Measurements from ENCODE around the gene BCKDK. TPM values are rescaled to one million over a fixed set of nuclear protein-coding genes. Genes with fewer than 3 reads are reported as not detected.

Gene BCKDK
- polyA plus RNA-seq, 1 donor (not counting 4 experiments of a cell fraction or from before 2014, with no cell fraction given), result 19.9 TPM

GRCh38 chr16:31130899-31131298 lies 22.7 kb downstream of the BCKDK start:
- H3K4me1 ChIP-seq (ENCODE audit: control insufficient read depth, extremely low read depth, insufficient read depth, low read length), result peaks cover 47% of the 10 kb centered on the region

GRCh38 chr16:31131416-31131815 lies 23.2 kb downstream of the BCKDK start:
- peak overlapping the region; percentile 49 for H3K27ac ChIP-seq (ENCODE audit: control insufficient read depth, insufficient read depth, low read length)
- H4K20me1 ChIP-seq (ENCODE audit: control insufficient read depth, extremely low read depth, insufficient read depth, low read length), result peaks cover 3% of the 10 kb centered on the region
- H3K4me2 ChIP-seq (ENCODE audit: control insufficient read depth, extremely low read depth, insufficient read depth, low read depth, low read length), result peak overlapping the region; percentile 54
- DNase-seq (ENCODE audit: low read depth, low spot score) (no peak), FAIRE-seq (no peak)
- peak overlapping the region; percentile 54 for H3K9ac ChIP-seq (ENCODE audit: control insufficient read depth, extremely low read depth, insufficient read depth, low read length)
- H3K9me3 ChIP-seq (ENCODE audit: control insufficient read depth, low read depth, low read length), result no peaks in the 10 kb centered on the region
- no peak overlapping the region for H2AFZ ChIP-seq (ENCODE audit: control insufficient read depth, low read length)
- H3K4me1 ChIP-seq (ENCODE audit: control insufficient read depth, extremely low read depth, insufficient read depth, low read length), result peaks cover 51% of the 10 kb centered on the region
- dilution Hi-C loops (cut with MboI; ENCODE audit: extremely low pct_ligation_motif_present, low sequenced_read_pairs), result no loop called here
- H3K9me1 ChIP-seq (ENCODE audit: control insufficient read depth, extremely low read depth, insufficient read depth, low read length), result peaks cover 7% of the 10 kb centered on the region
- TF ChIP-seq EZH2 (IDR thresholded peaks at IDR 0.05; ENCODE audit: low read length), result no peak
- TF ChIP-seq CTCF (optimal IDR thresholded peaks at IDR 0.05 in 1 of 3, IDR thresholded peaks at IDR 0.05 in 1 of 3, conservative IDR thresholded peaks at IDR 0.05 in 1 of 3; ENCODE audit: extremely low read depth in 1 of 3, insufficient read depth in 2 of 3, low read length in 3 of 3), result no peak
- H3K4me3 ChIP-seq (ENCODE audit: control insufficient read depth in 2 of 3, extremely low read depth in 1 of 3, insufficient read depth in 2 of 3, low read depth in 1 of 3, low read length in 3 of 3), result peak overlapping the region in 1 of 3 experiments; percentile 26
- peaks cover 29% of the 10 kb centered on the region for H3K79me2 ChIP-seq (ENCODE audit: control insufficient read depth, insufficient read depth, low read length)
- no peaks in the 10 kb centered on the region for H3K27me3 ChIP-seq (ENCODE audit: control insufficient read depth, extremely low read depth, insufficient read depth, low read length)
- peaks cover 12 to 35% of the 10 kb centered on the region in 2 experiments for H3K36me3 ChIP-seq (ENCODE audit: control insufficient read depth in 2 of 2, extremely low read depth in 1 of 2, insufficient read depth in 2 of 2, low read length in 2 of 2)

More at GRCh38 chr16:31130899-31131298, 22.7 kb downstream of the BCKDK start:
- FAIRE-seq (peak; percentile 85), DNase-seq (ENCODE audit: low read depth, low spot score) (no peak)
- H3K9me3 ChIP-seq (ENCODE audit: control insufficient read depth, low read depth, low read length), result no peaks in the 10 kb centered on the region
- peaks cover 12 to 35% of the 10 kb centered on the region in 2 experiments for H3K36me3 ChIP-seq (ENCODE audit: control insufficient read depth in 2 of 2, extremely low read depth in 1 of 2, insufficient read depth in 2 of 2, low read length in 2 of 2)
- H3K9me1 ChIP-seq (ENCODE audit: control insufficient read depth, extremely low read depth, insufficient read depth, low read length), result peaks cover 7% of the 10 kb centered on the region
- H3K4me3 ChIP-seq (ENCODE audit: control insufficient read depth in 2 of 3, extremely low read depth in 1 of 3, insufficient read depth in 2 of 3, low read depth in 1 of 3, low read length in 3 of 3), result peak overlapping the region in 1 of 3 experiments; percentile 12
- peak overlapping the region; percentile 54 for H3K4me2 ChIP-seq (ENCODE audit: control insufficient read depth, extremely low read depth, insufficient read depth, low read depth, low read length)
- H4K20me1 ChIP-seq (ENCODE audit: control insufficient read depth, extremely low read depth, insufficient read depth, low read length), result peaks cover 3% of the 10 kb centered on the region
- TF ChIP-seq CTCF (optimal IDR thresholded peaks at IDR 0.05 in 1 of 3, IDR thresholded peaks at IDR 0.05 in 1 of 3, conservative IDR thresholded peaks at IDR 0.05 in 1 of 3; ENCODE audit: extremely low read depth in 1 of 3, insufficient read depth in 2 of 3, low read length in 3 of 3) (peak in 1 of 3 experiments; percentile 7), EZH2 (IDR thresholded peaks at IDR 0.05; ENCODE audit: low read length) (no peak)
- peak overlapping the region; percentile 49 for H3K27ac ChIP-seq (ENCODE audit: control insufficient read depth, insufficient read depth, low read length)
- no peaks in the 10 kb centered on the region for H3K27me3 ChIP-seq (ENCODE audit: control insufficient read depth, extremely low read depth, insufficient read depth, low read length)
- no peak overlapping the region for H2AFZ ChIP-seq (ENCODE audit: control insufficient read depth, low read length)
- peak overlapping the region; percentile 54 for H3K9ac ChIP-seq (ENCODE audit: control insufficient read depth, extremely low read depth, insufficient read depth, low read length)
- dilution Hi-C loops (cut with MboI; ENCODE audit: extremely low pct_ligation_motif_present, low sequenced_read_pairs), result no loop called here
- peaks cover 29% of the 10 kb centered on the region for H3K79me2 ChIP-seq (ENCODE audit: control insufficient read depth, insufficient read depth, low read length)
